ENCODE measurements around the gene EVA1B.

EVA1B gene

GRCh38 chr1:36345353-36345752, 21.9 kb upstream of the EVA1B start:
- no peak for DNase-seq (ENCODE audit: low read depth)

- DNase-seq (ENCODE audit: low read depth), result no peak
Measured at GRCh38 chr1:36344395-36344680, 20.9 kb upstream of the EVA1B start.

GRCh38 chr1:36343651-36344394, 20.4 kb upstream of the EVA1B start:
- DNase-seq (ENCODE audit: low read depth), result no peak

- no peak for DNase-seq (ENCODE audit: low read depth)
Measured at GRCh38 chr1:36342426-36343185, 19.2 kb upstream of the EVA1B start.

GRCh38 chr1:36341626-36342320, 18.3 kb upstream of the EVA1B start:
- no peak for DNase-seq (ENCODE audit: low read depth)

- DNase-seq (ENCODE audit: low read depth), result no peak
Measured at GRCh38 chr1:36339615-36340014, 16.2 kb upstream of the EVA1B start.

- no peak for DNase-seq (ENCODE audit: low read depth)
Measured at GRCh38 chr1:36339215-36339614, 15.8 kb upstream of the EVA1B start.

- no peak for DNase-seq (ENCODE audit: low read depth)
Measured at GRCh38 chr1:36337830-36338229, 14.4 kb upstream of the EVA1B start.

GRCh38 chr1:36330940-36331339, 7.5 kb upstream of the EVA1B start:
- no peak for DNase-seq (ENCODE audit: low read depth)

GRCh38 chr1:36329817-36330216, 6.4 kb upstream of the EVA1B start:
- DNase-seq (ENCODE audit: low read depth), result no peak

- DNase-seq (ENCODE audit: low read depth), result no peak
Measured at GRCh38 chr1:36328713-36329112, 5.3 kb upstream of the EVA1B start.

- no peak for DNase-seq (ENCODE audit: low read depth)
Measured at GRCh38 chr1:36328088-36328480, 4.6 kb upstream of the EVA1B start.

- no peak for DNase-seq (ENCODE audit: low read depth)
Measured at GRCh38 chr1:36327421-36328087, 4.1 kb upstream of the EVA1B start.

GRCh38 chr1:36326499-36326898, 3.1 kb upstream of the EVA1B start:
- no peak for DNase-seq (ENCODE audit: low read depth)

GRCh38 chr1:36324353-36324703, 883 bp upstream of the EVA1B start:
- no peak for DNase-seq (ENCODE audit: low read depth)

GRCh38 chr1:36322786-36323635, 434 bp downstream of the EVA1B start:
- DNase-seq (ENCODE audit: low read depth), result no peak

GRCh38 chr1:36322041-36322785, 1.2 kb downstream of the EVA1B start:
- no peak for DNase-seq (ENCODE audit: low read depth)

GRCh38 chr1:36321119-36321951, 2.1 kb downstream of the EVA1B start:
- no peak for DNase-seq (ENCODE audit: low read depth)

- no peak for DNase-seq (ENCODE audit: low read depth)
Measured at GRCh38 chr1:36320767-36321118, 2.7 kb downstream of the EVA1B start.

GRCh38 chr1:36320291-36320761, 3.1 kb downstream of the EVA1B start:
- DNase-seq (ENCODE audit: low read depth), result no peak

Measured in stimulated activated CD8-positive, alpha-beta memory T cell treated with anti-CD3 and anti-CD28 coated beads, Interleukin-7, amount 100 ng/mL, for 24 hours (primary cell).